HT-29 (cell line): Measurements from ENCODE around the gene ETFBKMT. TPM values are rescaled to one million over a fixed set of nuclear protein-coding genes. Genes with fewer than 3 reads are reported as not detected.
"Not testable (repeated sequence)": the region's sequence is repeated elsewhere in the genome, so short reads cannot be mapped to it uniquely, and the experiment has no call there.

Experiments
- DNase-seq: peaks from one replicate; pipeline ENCODE4 v3.0.0-alpha.2; 2015; ENCODE audit warnings: low spot score
- total RNA-seq: library from RNA; depleted of rRNA; stranded (reverse); fragments of >200 nt; shearing (Covaris generic); gene quantifications from 2 replicates; pipeline ENCODE4 v1.2.3, GENCODE V29; 2014; rRNA removed

The ETFBKMT gene
- total RNA-seq, 1 experiment from 2014 or later: 1.1 TPM

GRCh38 chr12:31716998-31717397 lies 57.5 kb downstream of the ETFBKMT start:
- not testable (repeated sequence) for DNase-seq

- peak; percentile 38 for DNase-seq
These were observed 59.2 kb downstream of the ETFBKMT start for GRCh38 chr12:31718542-31719198.

GRCh38 chr12:31722580-31722979 lies 63.1 kb downstream of the ETFBKMT start:
- no peak for DNase-seq

Other genes with a start within 250 kb of the ETFBKMT start
- gene DENND5B, start 68.6 kb upstream of the ETFBKMT start, total RNA-seq: 25.1 and 28.3 TPM in 2 replicates
- 2.7 and 4.3 TPM in 2 replicates for gene AMN1, start 69.3 kb downstream of the ETFBKMT start, total RNA-seq